ENCODE measurements around the gene FRMD5. TPM values are rescaled to one million over a fixed set of nuclear protein-coding genes. Genes with fewer than 3 reads are reported as not detected.

FRMD5 gene
- total RNA-seq, 1 donor from 2014 or later, result 1.5 TPM

- Mint-ChIP-seq H3K36me3 (ENCODE audit: low read depth) (peaks cover 2% of the 10 kb centered on the region), H3K27ac (ENCODE audit: unreplicated experiment) (no peak overlapping the region), H3K27me3 (ENCODE audit: low read depth) (no peaks in the 10 kb centered on the region), H3K4me3 (ENCODE audit: unreplicated experiment) (no peak overlapping the region), H3K4me1 (ENCODE audit: low read depth) (peaks cover 4% of the 10 kb centered on the region), H3K9me3 (ENCODE audit: low read depth) (peaks cover 16% of the 10 kb centered on the region)
- DNase-seq (ENCODE audit: low spot score), result no peak
- TF ChIP-seq CTCF (IDR thresholded peaks at IDR 0.05), result no peak
Observed at GRCh38 chr15:44023176-44023575, 171.9 kb downstream of the FRMD5 start.

GRCh38 chr15:44018151-44018550 is 176.9 kb downstream of the FRMD5 start:
- H3K27me3 Mint-ChIP-seq (ENCODE audit: low read depth), result no peaks in the 10 kb centered on the region
- H3K4me1 Mint-ChIP-seq (ENCODE audit: low read depth), result no peaks in the 10 kb centered on the region
- no peak for DNase-seq (ENCODE audit: low spot score)
- no peak overlapping the region for H3K4me3 Mint-ChIP-seq (ENCODE audit: unreplicated experiment)
- H3K36me3 Mint-ChIP-seq (ENCODE audit: low read depth), result peaks cover 2% of the 10 kb centered on the region
- peaks cover 11% of the 10 kb centered on the region for H3K9me3 Mint-ChIP-seq (ENCODE audit: low read depth)
- TF ChIP-seq CTCF (IDR thresholded peaks at IDR 0.05), result no peak
- H3K27ac Mint-ChIP-seq (ENCODE audit: unreplicated experiment), result no peak overlapping the region

GRCh38 chr15:44015545-44016305 is 179.3 kb downstream of the FRMD5 start:
- Mint-ChIP-seq H3K4me3 (ENCODE audit: unreplicated experiment) (no peak overlapping the region), H3K9me3 (ENCODE audit: low read depth) (no peaks in the 10 kb centered on the region), H3K27me3 (ENCODE audit: low read depth) (peaks cover 9% of the 10 kb centered on the region), H3K4me1 (ENCODE audit: low read depth) (no peaks in the 10 kb centered on the region), H3K36me3 (ENCODE audit: low read depth) (peaks cover 2% of the 10 kb centered on the region), H3K27ac (ENCODE audit: unreplicated experiment) (no peak overlapping the region)
- no peak for TF ChIP-seq CTCF (IDR thresholded peaks at IDR 0.05)
- DNase-seq (ENCODE audit: low spot score), result no peak

- no peak for DNase-seq (ENCODE audit: low spot score)
- Mint-ChIP-seq H3K27me3 (ENCODE audit: low read depth) (peaks cover 13% of the 10 kb centered on the region), H3K9me3 (ENCODE audit: low read depth) (no peaks in the 10 kb centered on the region), H3K36me3 (ENCODE audit: low read depth) (peaks cover 2% of the 10 kb centered on the region), H3K4me3 (ENCODE audit: unreplicated experiment) (no peak overlapping the region), H3K4me1 (ENCODE audit: low read depth) (no peaks in the 10 kb centered on the region), H3K27ac (ENCODE audit: unreplicated experiment) (no peak overlapping the region)
- TF ChIP-seq CTCF (IDR thresholded peaks at IDR 0.05), result no peak
Observed at GRCh38 chr15:44011238-44011854, 183.7 kb downstream of the FRMD5 start.

- no peak overlapping the region for H3K4me3 Mint-ChIP-seq (ENCODE audit: unreplicated experiment)
- peaks cover 2% of the 10 kb centered on the region for H3K36me3 Mint-ChIP-seq (ENCODE audit: low read depth)
- no peaks in the 10 kb centered on the region for H3K9me3 Mint-ChIP-seq (ENCODE audit: low read depth)
- H3K27me3 Mint-ChIP-seq (ENCODE audit: low read depth), result peaks cover 13% of the 10 kb centered on the region
- no peak for DNase-seq (ENCODE audit: low spot score)
- TF ChIP-seq CTCF (IDR thresholded peaks at IDR 0.05), result no peak
- no peak overlapping the region for H3K27ac Mint-ChIP-seq (ENCODE audit: unreplicated experiment)
- no peaks in the 10 kb centered on the region for H3K4me1 Mint-ChIP-seq (ENCODE audit: low read depth)
Observed at GRCh38 chr15:44010089-44010488, 185.0 kb downstream of the FRMD5 start.

Data from chondrocyte (in vitro differentiated cells).